ENCODE measurements around the gene RNF20.

GRCh38 chr9:101605547-101605946 lies 71.9 kb downstream of the RNF20 start:
- TF ChIP-seq, protein P1, sequence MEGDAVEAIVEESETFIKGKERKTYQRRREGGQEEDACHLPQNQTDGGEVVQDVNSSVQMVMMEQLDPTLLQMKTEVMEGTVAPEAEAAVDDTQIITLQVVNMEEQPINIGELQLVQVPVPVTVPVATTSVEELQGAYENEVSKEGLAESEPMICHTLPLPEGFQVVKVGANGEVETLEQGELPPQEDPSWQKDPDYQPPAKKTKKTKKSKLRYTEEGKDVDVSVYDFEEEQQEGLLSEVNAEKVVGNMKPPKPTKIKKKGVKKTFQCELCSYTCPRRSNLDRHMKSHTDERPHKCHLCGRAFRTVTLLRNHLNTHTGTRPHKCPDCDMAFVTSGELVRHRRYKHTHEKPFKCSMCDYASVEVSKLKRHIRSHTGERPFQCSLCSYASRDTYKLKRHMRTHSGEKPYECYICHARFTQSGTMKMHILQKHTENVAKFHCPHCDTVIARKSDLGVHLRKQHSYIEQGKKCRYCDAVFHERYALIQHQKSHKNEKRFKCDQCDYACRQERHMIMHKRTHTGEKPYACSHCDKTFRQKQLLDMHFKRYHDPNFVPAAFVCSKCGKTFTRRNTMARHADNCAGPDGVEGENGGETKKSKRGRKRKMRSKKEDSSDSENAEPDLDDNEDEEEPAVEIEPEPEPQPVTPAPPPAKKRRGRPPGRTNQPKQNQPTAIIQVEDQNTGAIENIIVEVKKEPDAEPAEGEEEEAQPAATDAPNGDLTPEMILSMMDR (IDR thresholded peaks at IDR 0.05; ENCODE audit: low read depth, low read length): no peak
- TF ChIP-seq EZH2phosphoT487 (IDR thresholded peaks at IDR 0.05; ENCODE audit: low read depth): no peak
